Left colon (tissue), 2 donors: ENCODE measurements around the gene ZNF624. TPM values are rescaled to one million over a fixed set of nuclear protein-coding genes. Genes with fewer than 3 reads are reported as not detected.
"Not testable (repeated sequence)": the region's sequence is repeated elsewhere in the genome, so short reads cannot be mapped to it uniquely, and the experiment has no call there.

Source experiments
- ATAC-seq: fragments of 200-7000 bp; cut with Tn5 transposase; one replicate; pipeline ENCODE4 v1.9.1; 2020; ENCODE audit warnings: mild to moderate bottlenecking, moderate library complexity
- DNase-seq, 2 donors: peaks; one replicate each; pipeline ENCODE4 v3.0.0-alpha.2; 2020
- intact Hi-C, 2 donors: fragments of 100-400 bp; cut with DNase I in 1 of 2; cut with micrococcal nuclease in 1 of 2; formaldehyde crosslinking; loops; one replicate each; pipeline versions ENCODE4 v1.11.2 to v1.14.0; 2022; cut with DNase I, micrococcal nuclease
- long read RNA-seq: library from polyadenylated mRNA; unstranded; transcript quantifications from one replicate; pipeline ENCODE4 v2.0.0, GENCODE V29; 2021
- total RNA-seq, 2 donors: library from RNA; stranded (reverse); fragmentation: NEBNext Ultra II Directional; extraction: Animal tissue kit (Norgen Biotek cat#: 25700); gene quantifications; one replicate each; pipeline ENCODE4 v1.2.1, GENCODE V29; 2021
- donor health status: DM: no; HTN: no; CAD: no.
- donor health status: DM: yes; HTN: yes; CAD: no.

The ZNF624 gene
- 1 to 10 TPM; 3.7 to 6.1 TPM for total RNA-seq
- long read RNA-seq, full-length matches to known transcripts = 1 of 2 reads
- long read RNA-seq, partial matches to known transcripts = 0 of 2 reads
- long read RNA-seq, other reads (novel, unspliced or antisense) = 1 of 2 reads

GRCh38 chr17:16653367-16654041 lies at the start of gene ZNF624:
ZNF624 (minus strand) TSS chr17:16653850.
- ATAC-seq (peak; percentile 95), DNase-seq (peak; percentile 96)
- intact Hi-C loops = no loop called here

GRCh38 chr17:16697603-16698002 lies 44.0 kb upstream of the ZNF624 start:
- DNase-seq, intact Hi-C loops, ATAC-seq: not testable (repeated sequence)

GRCh38 chr17:16690447-16690846 lies 36.8 kb upstream of the ZNF624 start:
- ATAC-seq, intact Hi-C loops, DNase-seq: not testable (repeated sequence)

- intact Hi-C loops, ATAC-seq: not testable (repeated sequence)
- DNase-seq = peak in 1 of 2 donors; percentile 7
These were observed 36.2 kb upstream of the ZNF624 start, which contains the start of gene CCDC144A for GRCh38 chr17:16689731-16690281. CCDC144A (plus strand) TSS chr17:16690241; CDS start chr17:16690401, 160 bp downstream.

GRCh38 chr17:16687151-16687550 lies 33.5 kb upstream of the ZNF624 start:
- DNase-seq, intact Hi-C loops, ATAC-seq: not testable (repeated sequence)

GRCh38 chr17:16686019-16686418 lies 32.4 kb upstream of the ZNF624 start:
- intact Hi-C loops, DNase-seq, ATAC-seq: not testable (repeated sequence)

GRCh38 chr17:16683290-16684138 lies 29.9 kb upstream of the ZNF624 start:
- ATAC-seq, intact Hi-C loops: not testable (repeated sequence)

GRCh38 chr17:16676676-16677268 lies 23.1 kb upstream of the ZNF624 start:
- ATAC-seq (no peak), DNase-seq (no peak)
- intact Hi-C loops = no loop called here

More at GRCh38 chr17:16683290-16684138, 29.9 kb upstream of the ZNF624 start:
- DNase-seq = not testable (repeated sequence)

- peak in 1 of 2 donors; percentile 11 for DNase-seq
- ATAC-seq, intact Hi-C loops: not testable (repeated sequence)
These were observed 13.4 kb upstream of the ZNF624 start for GRCh38 chr17:16666907-16667636.

GRCh38 chr17:16666553-16666906 lies 12.9 kb upstream of the ZNF624 start:
- ATAC-seq, intact Hi-C loops, DNase-seq: not testable (repeated sequence)

GRCh38 chr17:16662936-16663335 lies 9.3 kb upstream of the ZNF624 start:
- DNase-seq (no peak), ATAC-seq (no peak)
- intact Hi-C loops = no loop called here

- intact Hi-C loops = no loop called here
- DNase-seq = no peak
- no peak for ATAC-seq
These were observed 7.6 kb upstream of the ZNF624 start for GRCh38 chr17:16661217-16661616.

- DNase-seq = no peak
- ATAC-seq = no peak
- intact Hi-C loops = no loop called here
These were observed 743 bp downstream of the ZNF624 start for GRCh38 chr17:16652847-16653366.

- ATAC-seq (no peak), DNase-seq (no peak)
- intact Hi-C loops = no loop called here
These were observed 1.4 kb downstream of the ZNF624 start for GRCh38 chr17:16652252-16652651.

- no peak for DNase-seq
- ATAC-seq = no peak
- intact Hi-C loops = no loop called here
These were observed 4.1 kb downstream of the ZNF624 start for GRCh38 chr17:16649585-16649984.

- intact Hi-C loops = no loop called here
- ATAC-seq (no peak), DNase-seq (no peak)
These were observed 14.2 kb downstream of the ZNF624 start for GRCh38 chr17:16639438-16639837.

GRCh38 chr17:16623282-16623681 lies 30.4 kb downstream of the ZNF624 start:
- no peak for DNase-seq
- no peak for ATAC-seq
- intact Hi-C loops = no loop called here
